Loucy (cell line): ENCODE data around the gene EML1.

ENCODE experiments used
- CTCF ChIP-seq: fragments of 200-600 bp; sonication (generic); conservative IDR thresholded peaks from 2 replicates; pipeline ENCODE4 v1.5.1; 2014; ENCODE audit warnings: mild to moderate bottlenecking, antibody characterized with exemption, low read length
- EZH2phosphoT487 ChIP-seq: fragments of 200-600 bp; IDR thresholded peaks from 2 replicates; pipeline ENCODE4 v1.6.1; 2018; ENCODE audit warnings: antibody characterized with exemption, mild to moderate bottlenecking, moderate library complexity, borderline replicate concordance

- no peak for TF ChIP-seq CTCF
- TF ChIP-seq EZH2phosphoT487 = no peak
Observed at GRCh38 chr14:99986396-99986795, 193.2 kb downstream of the EML1 start.
